Measurements from ENCODE around the gene RHEB. TPM values are rescaled to one million over a fixed set of nuclear protein-coding genes. Genes with fewer than 3 reads are reported as not detected.

RHEB gene
- total RNA-seq, 1 experiment from 2014 or later, result 135 TPM

GRCh38 chr7:151511270-151511669 is 8.4 kb downstream of the RHEB start:
- no TSS peak for BruUV-seq (replicated peaks)
- ChIA-PET POLR2A (interaction anchor here (0.5 to 1.2 kb wide), 4 partner anchors 9 to 20 kb away, joined by 3 to 5 read pairs (median 4); no protein-coding TSS in a partner anchor), CTCF (interaction anchor here (0.6 to 0.7 kb wide), 2 partner anchors 196 to 365 kb away, joined by 3 to 4 read pairs; no protein-coding TSS in a partner anchor)
- Mint-ChIP-seq H3K9me3 (ENCODE audit: unreplicated experiment) (no peaks in the 10 kb centered on the region), H3K36me3 (ENCODE audit: insufficient read depth, unreplicated experiment) (peaks cover 14% of the 10 kb centered on the region), H3K27me3 (ENCODE audit: insufficient read depth, unreplicated experiment) (no peaks in the 10 kb centered on the region), H3K27ac (ENCODE audit: low read depth, unreplicated experiment) (no peak overlapping the region), H3K4me3 (ENCODE audit: unreplicated experiment) (no peak overlapping the region), H3K4me1 (ENCODE audit: insufficient read depth, unreplicated experiment) (peaks cover 52% of the 10 kb centered on the region)
- no peak for DNase-seq (ENCODE audit: unreplicated experiment)
- TF ChIP-seq, protein P1, sequence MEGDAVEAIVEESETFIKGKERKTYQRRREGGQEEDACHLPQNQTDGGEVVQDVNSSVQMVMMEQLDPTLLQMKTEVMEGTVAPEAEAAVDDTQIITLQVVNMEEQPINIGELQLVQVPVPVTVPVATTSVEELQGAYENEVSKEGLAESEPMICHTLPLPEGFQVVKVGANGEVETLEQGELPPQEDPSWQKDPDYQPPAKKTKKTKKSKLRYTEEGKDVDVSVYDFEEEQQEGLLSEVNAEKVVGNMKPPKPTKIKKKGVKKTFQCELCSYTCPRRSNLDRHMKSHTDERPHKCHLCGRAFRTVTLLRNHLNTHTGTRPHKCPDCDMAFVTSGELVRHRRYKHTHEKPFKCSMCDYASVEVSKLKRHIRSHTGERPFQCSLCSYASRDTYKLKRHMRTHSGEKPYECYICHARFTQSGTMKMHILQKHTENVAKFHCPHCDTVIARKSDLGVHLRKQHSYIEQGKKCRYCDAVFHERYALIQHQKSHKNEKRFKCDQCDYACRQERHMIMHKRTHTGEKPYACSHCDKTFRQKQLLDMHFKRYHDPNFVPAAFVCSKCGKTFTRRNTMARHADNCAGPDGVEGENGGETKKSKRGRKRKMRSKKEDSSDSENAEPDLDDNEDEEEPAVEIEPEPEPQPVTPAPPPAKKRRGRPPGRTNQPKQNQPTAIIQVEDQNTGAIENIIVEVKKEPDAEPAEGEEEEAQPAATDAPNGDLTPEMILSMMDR (IDR thresholded peaks at IDR 0.05; ENCODE audit: unreplicated experiment), result no peak
- intact Hi-C loops (cut with micrococcal nuclease), result no loop called here

DNA sequence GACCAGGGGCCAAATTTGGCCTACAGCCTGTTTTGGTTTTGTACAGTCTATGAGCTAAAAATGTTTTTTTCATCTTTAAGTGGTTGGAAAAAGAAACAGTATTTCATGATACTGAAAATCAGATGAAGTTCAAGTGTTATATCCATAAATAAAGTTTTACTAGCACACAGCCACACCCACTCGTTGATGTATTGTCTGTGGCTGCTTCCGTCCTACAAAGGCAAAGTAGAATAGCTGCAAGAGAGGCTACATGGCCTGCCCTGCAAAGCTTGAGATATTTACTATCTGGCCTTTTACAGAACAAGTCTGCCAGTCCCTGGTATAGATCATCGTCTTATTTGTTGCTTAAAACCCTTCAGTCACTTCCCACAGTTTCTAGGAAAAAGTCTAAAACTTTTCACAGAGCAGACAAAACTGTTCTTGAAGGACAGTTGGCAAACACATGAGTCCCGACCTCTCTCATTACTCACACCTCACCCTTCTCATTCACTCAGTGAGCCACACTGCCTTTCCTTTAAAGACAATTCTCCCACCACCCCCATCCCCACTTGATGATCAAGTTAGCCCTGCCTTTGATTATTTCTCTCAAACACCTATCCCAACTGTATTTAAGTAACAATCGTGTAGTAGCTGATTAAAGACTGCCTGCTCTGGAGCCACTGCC is 9.9 kb downstream of the RHEB start:
- BruUV-seq (replicated peaks), result no TSS peak
- intact Hi-C loops (cut with micrococcal nuclease), result no loop called here
- no peak for DNase-seq (ENCODE audit: unreplicated experiment)
- H3K27me3 Mint-ChIP-seq (ENCODE audit: insufficient read depth, unreplicated experiment), result no peaks in the 10 kb centered on the region
- H3K36me3 Mint-ChIP-seq (ENCODE audit: insufficient read depth, unreplicated experiment), result peaks cover 14% of the 10 kb centered on the region
- H3K4me3 Mint-ChIP-seq (ENCODE audit: unreplicated experiment), result no peak overlapping the region
- H3K9me3 Mint-ChIP-seq (ENCODE audit: unreplicated experiment), result no peaks in the 10 kb centered on the region
- peak overlapping the region; percentile 21 for H3K27ac Mint-ChIP-seq (ENCODE audit: low read depth, unreplicated experiment)
- ChIA-PET CTCF (interaction anchor here (0.6 to 0.7 kb wide), 2 partner anchors 32 to 61 kb away, joined by 4 to 6 read pairs; no protein-coding TSS in a partner anchor), POLR2A (interaction anchor here (0.7 to 9.8 kb wide), 3 partner anchors 7 to 226 kb away, joined by 3 to 141 read pairs (median 3); partner anchors contain the start of gene RHEB)
- peaks cover 37% of the 10 kb centered on the region for H3K4me1 Mint-ChIP-seq (ENCODE audit: insufficient read depth, unreplicated experiment)
- TF ChIP-seq, protein P1 (IDR thresholded peaks at IDR 0.05; ENCODE audit: unreplicated experiment), result no peak

GRCh38 chr7:151508991-151509390 is 10.7 kb downstream of the RHEB start:
- POLR2A ChIA-PET, result interaction anchor here (1.0 to 9.8 kb wide), 3 partner anchors 8 to 15 kb away, joined by 3 to 141 read pairs (median 25); partner anchors contain the start of gene RHEB
- BruUV-seq (replicated peaks), result no TSS peak
- H3K36me3 Mint-ChIP-seq (ENCODE audit: insufficient read depth, unreplicated experiment), result peaks cover 9% of the 10 kb centered on the region
- intact Hi-C loops (cut with micrococcal nuclease), result no loop called here
- peaks cover 35% of the 10 kb centered on the region for H3K4me1 Mint-ChIP-seq (ENCODE audit: insufficient read depth, unreplicated experiment)
- H3K27ac Mint-ChIP-seq (ENCODE audit: low read depth, unreplicated experiment), result peak overlapping the region; percentile 21
- CTCF ChIA-PET, result interaction anchor here (0.7 to 1.8 kb wide), 4 partner anchors 25 to 61 kb away, joined by 4 to 6 read pairs (median 4); no protein-coding TSS in a partner anchor
- no peaks in the 10 kb centered on the region for H3K9me3 Mint-ChIP-seq (ENCODE audit: unreplicated experiment)
- TF ChIP-seq, protein P1 (IDR thresholded peaks at IDR 0.05; ENCODE audit: unreplicated experiment), result no peak
- DNase-seq (ENCODE audit: unreplicated experiment), result no peak
- no peaks in the 10 kb centered on the region for H3K27me3 Mint-ChIP-seq (ENCODE audit: insufficient read depth, unreplicated experiment)
- no peak overlapping the region for H3K4me3 Mint-ChIP-seq (ENCODE audit: unreplicated experiment)

- POLR2A ChIA-PET, result interaction anchor here (3.2 to 9.8 kb wide), 3 partner anchors 9 to 18 kb away, joined by 21 to 141 read pairs (median 25); partner anchors contain the start of gene RHEB
- no peak overlapping the region for H3K4me3 Mint-ChIP-seq (ENCODE audit: unreplicated experiment)
- H3K4me1 Mint-ChIP-seq (ENCODE audit: insufficient read depth, unreplicated experiment), result peaks cover 36% of the 10 kb centered on the region
- CTCF ChIA-PET, result interaction anchor here (0.7 to 1.8 kb wide), 3 partner anchors 9 to 59 kb away, joined by 4 to 6 read pairs (median 4); no protein-coding TSS in a partner anchor
- DNase-seq (ENCODE audit: unreplicated experiment), result no peak
- no peaks in the 10 kb centered on the region for H3K9me3 Mint-ChIP-seq (ENCODE audit: unreplicated experiment)
- TF ChIP-seq, protein P1 (IDR thresholded peaks at IDR 0.05; ENCODE audit: unreplicated experiment), result no peak
- H3K27me3 Mint-ChIP-seq (ENCODE audit: insufficient read depth, unreplicated experiment), result no peaks in the 10 kb centered on the region
- intact Hi-C loops (cut with micrococcal nuclease), result no loop called here
- BruUV-seq (replicated peaks), result no TSS peak
- H3K36me3 Mint-ChIP-seq (ENCODE audit: insufficient read depth, unreplicated experiment), result peaks cover 7% of the 10 kb centered on the region
- no peak overlapping the region for H3K27ac Mint-ChIP-seq (ENCODE audit: low read depth, unreplicated experiment)
Observed at GRCh38 chr7:151507806-151508205, 11.9 kb downstream of the RHEB start.
